ENCODE measurements around the gene RIPPLY3.

- no peak for TF ChIP-seq CTCF (IDR thresholded peaks at IDR 0.05 in 4 of 5, conservative IDR thresholded peaks at IDR 0.05 in 1 of 5)
- TF ChIP-seq POLR2A (IDR thresholded peaks at IDR 0.05), result no peak
Observed at GRCh38 chr21:37039411-37040075, 33.0 kb downstream of the RIPPLY3 start.
